T-helper 9 cell (primary cell): ENCODE measurements around the gene OR10W1.

Experiments used
- DNase-seq: peaks from one replicate; pipeline ENCODE4 v3.0.0-alpha.2; 2020
- total RNA-seq, 2 donors: gene quantifications; one replicate each; lab custom pipeline; 2026; lab: John Stamatoyannopoulos, UW

OR10W1 gene, protein sequence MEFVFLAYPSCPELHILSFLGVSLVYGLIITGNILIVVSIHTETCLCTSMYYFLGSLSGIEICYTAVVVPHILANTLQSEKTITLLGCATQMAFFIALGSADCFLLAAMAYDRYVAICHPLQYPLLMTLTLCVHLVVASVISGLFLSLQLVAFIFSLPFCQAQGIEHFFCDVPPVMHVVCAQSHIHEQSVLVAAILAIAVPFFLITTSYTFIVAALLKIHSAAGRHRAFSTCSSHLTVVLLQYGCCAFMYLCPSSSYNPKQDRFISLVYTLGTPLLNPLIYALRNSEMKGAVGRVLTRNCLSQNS
- 0 reads per million in 2 donors for total RNA-seq

DNA sequence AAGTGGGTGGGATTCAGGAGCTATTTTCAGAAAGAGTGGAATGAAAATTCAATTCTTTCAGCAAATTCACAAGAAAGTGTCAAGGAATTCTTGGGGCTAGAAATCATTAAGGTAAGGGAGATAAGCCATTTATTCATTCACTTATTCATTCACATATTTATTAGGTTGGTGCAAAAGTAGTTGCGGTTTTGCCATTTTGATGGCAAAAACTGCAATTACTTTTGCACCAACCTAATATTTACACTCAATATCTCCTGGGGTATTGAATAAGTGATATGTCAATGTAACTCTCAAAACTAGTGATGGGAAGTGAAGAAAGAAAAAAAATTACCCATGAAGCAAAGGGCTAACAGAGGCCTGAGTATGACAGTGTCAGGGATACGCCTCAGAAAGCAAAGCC lies at the start of gene OR10W1:
Gene OR10W1 (minus strand): TSS at position 119 of the 400 bp plus-strand sequence. CDS start 402 bp downstream, outside the sequence.
- DNase-seq = no peak

DNA sequence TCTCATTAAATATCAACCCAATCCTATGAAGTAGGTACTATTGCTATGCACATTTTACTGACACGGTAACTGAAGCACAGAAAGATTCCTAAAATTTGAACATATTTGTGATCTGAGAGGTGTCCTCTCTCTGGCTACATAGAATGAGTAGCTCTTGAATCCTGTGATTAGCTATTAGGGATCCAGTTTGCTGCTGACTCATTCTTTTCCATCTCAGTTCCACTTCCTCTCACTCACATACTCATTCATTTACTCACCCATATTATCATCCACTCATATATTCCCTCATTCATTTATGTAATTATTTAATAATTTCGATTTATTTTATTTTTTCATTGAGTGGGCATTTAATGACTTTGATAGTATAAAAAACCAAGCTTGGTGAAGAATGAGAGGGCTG lies 48.1 kb upstream of the OR10W1 start:
- no peak for DNase-seq

DNA sequence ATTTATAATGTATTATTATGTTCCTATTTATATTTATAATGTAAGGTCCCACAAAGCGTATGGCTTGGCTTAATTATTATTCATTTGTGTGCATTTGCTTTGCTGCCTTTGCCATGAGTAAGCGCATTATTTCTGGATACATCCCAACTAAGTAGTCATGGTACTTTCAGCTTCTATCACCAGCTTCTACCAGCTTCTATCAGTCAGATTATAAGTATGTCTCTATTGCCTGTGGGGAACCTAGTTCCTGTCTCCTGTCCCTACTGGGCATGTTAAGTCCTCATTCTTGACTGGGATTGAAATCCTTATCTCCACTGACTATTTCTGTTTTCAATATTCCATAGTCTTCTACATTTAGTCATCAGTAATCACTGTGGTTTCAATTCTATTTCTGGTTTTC lies 33.5 kb upstream of the OR10W1 start:
- no peak for DNase-seq

DNA sequence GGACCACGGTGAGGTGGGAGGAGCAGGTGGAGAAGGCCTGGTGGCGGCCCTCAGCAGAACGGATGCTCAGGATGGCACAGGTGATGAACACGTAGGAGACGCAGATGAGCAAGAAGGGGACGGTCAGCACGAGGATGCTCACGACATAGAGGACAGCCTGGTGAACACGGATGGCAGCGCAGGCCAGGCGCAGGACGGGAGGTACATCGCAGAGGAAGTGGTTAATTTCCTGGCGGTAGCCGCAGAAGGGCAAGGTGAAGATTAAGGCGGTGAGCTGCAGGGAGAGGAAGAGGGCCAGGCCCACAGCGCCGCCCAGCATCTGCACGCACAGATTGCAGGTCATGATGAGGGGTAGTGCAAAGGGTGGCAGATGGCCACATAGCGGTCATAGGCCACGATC lies 24.0 kb upstream of the OR10W1 start:
- no peak for DNase-seq

DNA sequence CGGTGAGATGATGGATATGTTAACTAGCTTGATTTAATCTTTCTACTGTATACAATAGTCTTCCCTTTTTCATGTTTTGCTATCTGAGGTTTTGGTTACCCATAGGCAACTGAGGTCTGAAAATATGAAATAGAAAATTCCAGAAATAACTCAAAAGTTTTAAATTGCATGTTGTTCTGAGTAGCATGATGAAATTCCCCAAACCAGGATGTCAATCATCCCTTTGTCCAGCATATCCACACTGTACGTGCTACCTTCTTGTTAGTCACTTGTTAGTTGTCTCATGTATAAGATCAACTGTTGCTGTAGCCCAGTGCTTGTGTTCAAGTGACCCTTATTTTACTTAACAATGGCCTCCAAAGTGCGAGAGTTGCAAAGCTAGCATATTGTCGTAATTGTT lies 21.2 kb upstream of the OR10W1 start:
- no peak for DNase-seq

DNA sequence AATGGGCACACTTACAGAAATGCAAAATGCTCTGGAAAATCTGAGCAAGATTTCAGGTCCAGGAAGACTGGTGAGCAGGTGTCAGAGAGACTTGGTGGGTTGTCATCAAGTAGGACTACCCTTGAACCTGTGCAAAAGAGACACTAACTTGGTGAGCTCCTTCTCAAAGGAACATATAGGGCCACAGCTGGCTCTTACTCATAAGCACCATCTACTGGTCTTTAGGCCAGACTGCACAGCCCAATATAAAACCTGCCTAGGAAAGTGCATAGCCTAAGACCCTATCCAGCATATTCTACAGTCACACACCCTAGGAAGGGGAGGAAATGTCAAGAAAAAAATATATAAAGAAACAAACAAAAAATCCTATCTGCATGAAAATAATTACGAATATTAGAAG lies 18.2 kb upstream of the OR10W1 start:
- DNase-seq = no peak

DNA sequence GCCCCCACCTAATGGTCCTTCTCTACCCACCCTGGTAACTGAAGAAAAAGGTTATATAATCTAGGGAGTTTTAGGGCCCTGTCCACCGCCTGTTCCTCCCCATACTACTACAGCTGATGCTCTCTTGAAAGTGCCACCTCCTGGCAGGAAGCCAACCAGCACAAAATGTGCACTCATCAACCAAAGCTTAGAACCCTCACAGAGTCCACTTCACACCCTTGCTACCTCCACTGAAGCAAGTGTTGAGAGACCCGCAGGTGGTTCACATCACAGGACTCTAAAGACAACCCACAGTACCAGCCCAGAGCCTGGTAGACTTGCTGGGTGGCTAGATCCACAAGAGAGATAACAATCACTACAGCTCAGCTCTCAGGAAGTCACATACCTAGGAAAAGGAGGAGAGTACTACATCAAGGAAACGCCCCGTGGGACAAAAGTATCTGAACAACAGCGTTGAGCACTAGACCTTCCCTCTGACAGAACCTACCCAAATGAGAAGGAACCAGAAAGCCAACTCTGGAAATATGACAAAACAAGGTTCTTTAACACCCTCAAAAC lies 17.5 kb upstream of the OR10W1 start:
- no peak for DNase-seq

DNA sequence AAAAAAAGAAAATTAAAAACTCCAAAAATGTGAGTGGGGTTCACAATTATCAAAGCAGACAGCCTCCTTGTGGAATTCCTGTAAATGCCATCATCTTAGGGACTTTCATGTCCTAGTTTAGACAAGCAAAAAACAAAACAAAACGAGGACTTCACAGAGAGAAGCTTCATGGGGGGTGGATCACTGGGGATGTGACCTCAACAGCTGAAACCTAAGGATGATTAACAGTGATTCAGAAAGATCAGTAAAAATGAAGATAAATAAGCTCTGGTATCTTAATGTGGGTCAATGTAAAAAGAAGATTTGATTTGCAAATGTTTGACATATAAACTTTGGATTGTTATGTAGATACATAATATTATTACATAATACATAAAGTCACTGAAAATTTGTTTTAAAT lies 8.1 kb upstream of the OR10W1 start:
- DNase-seq = no peak

DNA sequence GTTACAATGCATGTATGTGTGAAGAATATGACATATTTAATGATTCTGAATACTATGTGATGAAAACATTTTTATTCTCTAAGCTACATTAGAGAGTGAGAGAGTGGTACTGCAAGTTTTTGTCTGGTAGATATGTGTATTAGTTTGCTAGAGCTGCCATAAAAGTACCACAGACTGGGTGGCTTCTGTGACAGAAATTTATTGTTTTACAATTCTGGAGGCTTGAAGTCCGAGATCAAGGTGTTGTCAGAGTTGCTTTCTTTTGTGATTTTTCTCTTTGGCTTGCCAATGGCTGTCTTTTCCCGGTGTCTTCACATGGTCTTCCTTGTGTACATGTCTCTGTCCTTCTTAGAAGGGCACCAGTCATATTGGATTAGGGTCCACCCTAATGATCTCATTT lies 6.9 kb upstream of the OR10W1 start:
- DNase-seq = no peak

DNA sequence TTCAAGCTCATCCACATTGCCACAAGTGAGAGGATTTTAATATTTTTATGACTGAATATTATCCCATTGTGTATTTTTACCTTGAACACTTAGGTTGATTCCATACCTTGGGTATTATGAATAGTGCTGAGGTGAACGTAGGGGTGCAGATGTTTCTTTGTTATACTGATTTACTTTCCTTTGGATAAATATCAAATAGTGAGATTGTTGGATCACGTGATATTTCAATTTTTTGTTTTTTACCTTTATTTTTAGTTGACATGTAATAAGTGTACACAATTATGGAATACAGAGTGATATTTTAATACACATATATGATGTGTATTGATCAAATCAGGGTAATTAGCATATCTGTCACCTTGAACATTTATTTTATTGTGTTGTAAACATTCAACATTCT lies 8.1 kb downstream of the OR10W1 start:
- DNase-seq = no peak

DNA sequence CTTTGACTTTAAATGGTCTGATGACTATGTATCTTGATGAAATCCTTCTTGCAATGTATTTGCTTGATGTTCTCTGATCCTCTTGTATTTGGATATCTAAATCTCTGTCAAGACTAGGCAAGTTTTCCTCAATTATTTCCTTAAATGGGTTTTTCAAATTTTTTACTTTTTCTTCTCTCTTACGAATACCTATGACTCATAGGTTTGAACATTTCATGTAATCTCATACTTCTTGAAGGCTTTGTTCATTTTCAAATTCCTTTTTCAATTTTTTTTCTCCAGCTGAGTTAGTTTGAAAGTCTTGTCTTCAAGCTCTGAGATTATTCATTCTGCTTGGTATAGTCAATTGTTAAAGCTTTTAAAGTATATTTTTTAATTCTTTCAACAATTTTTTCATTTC lies 13.1 kb downstream of the OR10W1 start:
- no peak for DNase-seq

DNA sequence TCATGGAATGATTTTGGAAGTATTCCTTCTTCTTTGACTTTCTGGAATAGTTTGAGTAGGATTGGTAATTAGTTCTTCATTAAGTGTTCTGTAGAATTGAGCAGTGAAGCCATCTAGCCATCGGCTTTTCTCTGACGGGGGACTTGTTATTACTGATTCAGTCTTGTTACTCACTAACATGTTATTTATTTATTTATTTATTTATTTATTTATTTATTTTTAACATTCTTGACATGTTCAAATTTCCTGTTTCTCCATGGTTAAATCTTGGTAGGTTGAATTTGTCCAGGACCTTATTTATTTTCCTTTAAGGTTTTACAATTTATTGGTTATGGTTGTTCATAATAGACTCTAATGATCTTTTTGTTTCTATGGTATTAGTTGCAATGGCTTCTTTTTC lies 24.1 kb downstream of the OR10W1 start:
- DNase-seq = no peak

DNA sequence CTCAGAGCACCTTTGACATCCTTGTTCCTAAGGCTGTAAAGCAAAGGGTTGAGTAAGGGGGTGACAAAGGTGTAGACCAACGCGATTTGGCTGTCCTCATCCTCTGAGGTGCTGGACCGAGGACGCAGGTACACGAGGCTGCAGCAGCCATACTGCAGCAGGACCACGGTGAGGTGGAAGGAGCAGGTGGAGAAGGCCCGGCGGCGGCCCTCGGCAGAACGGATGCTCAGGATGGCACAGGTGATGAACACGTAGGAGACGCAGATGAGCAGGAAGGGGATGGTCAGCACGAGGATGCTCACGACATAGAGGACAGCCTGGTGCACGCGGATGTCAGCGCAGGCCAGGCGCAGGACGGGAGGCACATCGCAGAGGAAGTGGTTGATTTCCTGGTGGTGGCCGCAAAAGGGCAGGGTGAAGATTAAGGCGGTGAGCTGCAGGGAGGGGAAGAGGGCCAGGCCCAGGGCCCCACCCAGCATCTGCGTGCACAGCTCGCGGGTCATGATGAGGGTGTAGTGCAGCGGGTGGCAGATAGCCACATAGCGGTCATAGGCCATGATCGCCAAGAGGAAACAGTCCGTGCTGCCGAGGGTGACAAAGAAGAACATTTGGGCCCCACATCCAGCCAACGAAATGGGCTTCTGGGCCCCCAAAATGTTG lies 40.0 kb downstream of the OR10W1 start:
- DNase-seq = no peak

DNA sequence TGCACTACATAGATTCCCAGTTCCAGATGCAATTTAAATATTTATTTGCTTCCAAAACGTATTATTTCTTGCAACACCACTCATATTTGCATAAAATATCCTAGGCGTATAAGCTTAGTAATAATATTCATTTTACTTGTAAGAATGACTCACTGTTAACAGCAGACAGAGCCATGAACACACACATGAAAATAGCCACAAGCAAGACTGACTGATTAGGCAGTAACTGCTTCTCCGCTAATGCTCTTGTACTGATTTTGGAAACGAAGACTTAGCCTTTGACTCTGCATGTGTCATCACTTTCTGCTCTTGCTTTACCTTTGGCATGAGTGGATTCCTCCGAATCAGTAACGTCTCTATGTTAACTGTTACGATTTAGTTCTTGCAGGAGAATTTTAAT lies 45.3 kb downstream of the OR10W1 start:
- no peak for DNase-seq
